H9 (cell line): ENCODE results near the gene SLC1A7. TPM values are rescaled to one million over a fixed set of nuclear protein-coding genes. Genes with fewer than 3 reads are reported as not detected.
A peak's percentile ranks its signal among the peaks of the same experiment; 100 is the strongest.

ENCODE experiments used
- DNase-seq: peaks from one replicate; pipeline ENCODE4 v3.0.0-alpha.2; 2017
- H2AFZ ChIP-seq: one replicate; pipeline ENCODE4 v1.6.1; 2013; ENCODE audit warnings: mild to moderate bottlenecking, low read length, control low read depth, moderate library complexity
- H2AK5ac ChIP-seq: 2 replicates; pipeline ENCODE4 v1.6.1; 2013; ENCODE audit warnings: low read length, control low read depth, mixed read lengths; ENCODE audit not compliant: insufficient read length
- H2BK120ac ChIP-seq: one replicate; pipeline ENCODE4 v1.6.1; 2013; ENCODE audit warnings: low read depth, mild to moderate bottlenecking, low read length, control low read depth, inconsistent platforms; ENCODE audit not compliant: poor library complexity, severe bottlenecking
- H2BK12ac ChIP-seq: 2 replicates; pipeline ENCODE4 v1.6.1; 2013; ENCODE audit warnings: low read length, control low read depth, mixed read lengths, low read depth; ENCODE audit not compliant: insufficient read length
- H2BK15ac ChIP-seq: 2 replicates; pipeline ENCODE4 v1.6.1; 2013; ENCODE audit warnings: low read depth, low read length, control low read depth
- H2BK20ac ChIP-seq: one replicate; pipeline ENCODE4 v1.6.1; 2013; ENCODE audit warnings: low read depth, mild to moderate bottlenecking, low read length, control low read depth, inconsistent platforms; ENCODE audit not compliant: poor library complexity, severe bottlenecking
- H2BK5ac ChIP-seq: 2 replicates; pipeline ENCODE4 v1.6.1; 2013; ENCODE audit warnings: low read length, control low read depth, mixed read lengths; ENCODE audit not compliant: insufficient read length
- H3K14ac ChIP-seq: 2 replicates; pipeline ENCODE4 v1.6.1; 2013; ENCODE audit warnings: low read length, control low read depth; ENCODE audit not compliant: insufficient read depth
- H3K18ac ChIP-seq: 2 replicates; pipeline ENCODE4 v1.6.1; 2013; ENCODE audit warnings: low read depth, mild to moderate bottlenecking, mixed read lengths, low read length, control low read depth; ENCODE audit not compliant: insufficient read length
- H3K23ac ChIP-seq: 2 replicates; pipeline ENCODE4 v1.6.1; 2013; ENCODE audit warnings: low read length, control low read depth, mixed read lengths, low read depth; ENCODE audit not compliant: insufficient read length
- H3K23me2 ChIP-seq: 2 replicates; pipeline ENCODE4 v1.6.1; 2013; ENCODE audit warnings: low read depth, mild to moderate bottlenecking, mixed read lengths, low read length, control low read depth; ENCODE audit not compliant: insufficient read length, poor library complexity, severe bottlenecking
- H3K27ac ChIP-seq: 2 replicates; pipeline ENCODE4 v1.5.1; 2013; ENCODE audit warnings: low read length, control low read depth, mixed read lengths, low read depth; ENCODE audit not compliant: insufficient read length
- H3K27me3 ChIP-seq: 2 replicates; pipeline ENCODE4 v1.6.1; 2013; ENCODE audit warnings: low read length, control low read depth, inconsistent platforms; ENCODE audit not compliant: insufficient read depth
- H3K4ac ChIP-seq: 2 replicates; pipeline ENCODE4 v1.6.1; 2013; ENCODE audit warnings: low read depth, mild to moderate bottlenecking, control low read depth, inconsistent platforms, low read length, moderate library complexity
- H3K4me1 ChIP-seq: 2 replicates; pipeline ENCODE4 v1.6.1; 2013; ENCODE audit warnings: low read length, control low read depth, inconsistent platforms; ENCODE audit not compliant: insufficient read depth
- H3K4me2 ChIP-seq: 2 replicates; pipeline ENCODE4 v1.6.1; 2013; ENCODE audit warnings: low read length, control low read depth, mixed read lengths; ENCODE audit not compliant: insufficient read length, insufficient read depth
- H3K56ac ChIP-seq: 2 replicates; pipeline ENCODE4 v1.6.1; 2013; ENCODE audit warnings: low read depth, mild to moderate bottlenecking, mixed read lengths, low read length, control low read depth; ENCODE audit not compliant: insufficient read length
- H3K79me1 ChIP-seq: 2 replicates; pipeline ENCODE4 v1.6.1; 2013; ENCODE audit warnings: low read depth, mild to moderate bottlenecking, moderate library complexity, low read length, control low read depth, inconsistent platforms; ENCODE audit not compliant: insufficient read depth, poor library complexity, severe bottlenecking
- H3K79me2 ChIP-seq: 2 replicates; pipeline ENCODE4 v1.6.1; 2013; ENCODE audit warnings: low read length, control low read depth, inconsistent platforms; ENCODE audit not compliant: insufficient read depth
- H3K9ac ChIP-seq: 2 replicates; pipeline ENCODE4 v1.6.1; 2013; ENCODE audit warnings: low read length, control low read depth, mixed read lengths; ENCODE audit not compliant: insufficient read length; ENCODE audit errors: extremely low read depth
- H3K9me3 ChIP-seq: one replicate; pipeline ENCODE4 v1.6.1; 2013; ENCODE audit warnings: low read depth, low read length, inconsistent platforms; ENCODE audit not compliant: control insufficient read depth
- H3T11ph ChIP-seq: one replicate; pipeline ENCODE4 v1.6.1; 2013; ENCODE audit warnings: mild to moderate bottlenecking, low read length, control low read depth, inconsistent platforms
- H4K20me1 ChIP-seq: one replicate; pipeline ENCODE4 v1.6.1; 2013; ENCODE audit not compliant: control insufficient read depth, insufficient read length, insufficient read depth
- H4K5ac ChIP-seq: 2 replicates; pipeline ENCODE4 v1.6.1; 2013; ENCODE audit warnings: low read depth, mild to moderate bottlenecking, mixed read lengths, low read length, control low read depth; ENCODE audit not compliant: insufficient read length
- H4K8ac ChIP-seq: replicated peaks from 2 replicates; pipeline ENCODE4 v1.6.1; 2013; ENCODE audit warnings: low read length, control low read depth, mixed read lengths, low read depth; ENCODE audit not compliant: insufficient read length
- H4K91ac ChIP-seq: 2 replicates; pipeline ENCODE4 v1.6.1; 2013; ENCODE audit warnings: low read depth, mild to moderate bottlenecking, moderate library complexity, mixed read lengths, low read length, control low read depth; ENCODE audit not compliant: insufficient read length
- H3K27ac Mint-ChIP-seq, 3 experiments: 2 replicates in 2 of 3; 3 replicates in 1 of 3; pipeline ENCODE4 v1.8.0; 2020 to 2021; ENCODE audit warnings: mixed read lengths in 3 of 3, mild to moderate bottlenecking in 1 of 3, moderate library complexity in 1 of 3
- H3K27me3 Mint-ChIP-seq: 2 replicates; pipeline ENCODE4 v1.8.0; 2021; ENCODE audit warnings: low read depth, mild to moderate bottlenecking, moderate library complexity, mixed read lengths
- H3K36me3 Mint-ChIP-seq, 3 experiments: 2 replicates in 2 of 3; 3 replicates in 1 of 3; pipeline ENCODE4 v1.8.0; 2020 to 2021; ENCODE audit warnings: low read depth in 3 of 3, mixed read lengths in 3 of 3; ENCODE audit not compliant: insufficient read depth in 1 of 3
- H3K4me1 Mint-ChIP-seq, 2 experiments: 2 replicates each; pipeline ENCODE4 v1.8.0; 2020; ENCODE audit warnings: mixed read lengths in 2 of 2
- H3K4me3 Mint-ChIP-seq, 2 experiments: 2 replicates in 1 of 2; 3 replicates in 1 of 2; pipeline ENCODE4 v1.8.0; 2020 to 2021; ENCODE audit warnings: mild to moderate bottlenecking in 2 of 2, mixed read lengths in 2 of 2, moderate library complexity in 1 of 2
- H3K9me3 Mint-ChIP-seq, 2 experiments: 2 replicates in 1 of 2; 3 replicates in 1 of 2; pipeline ENCODE4 v1.8.0; 2020; ENCODE audit warnings: mild to moderate bottlenecking in 2 of 2, mixed read lengths in 2 of 2, moderate library complexity in 1 of 2
- CTCF ChIP-seq: fragments of 200-600 bp; sonication (generic); conservative IDR thresholded peaks from 3 replicates; pipeline ENCODE4 v1.8.0; 2021; ENCODE audit warnings: antibody characterized with exemption, mild to moderate bottlenecking
- WGBS: extraction: QIAGEN DNeasy Blood & Tissue Kit; methylation state at CpG from one replicate; pipeline ENCODE4 v1.1.7; 2013; ENCODE audit warnings: missing lambda C conversion rate, low lambda C conversion rate, mixed read lengths; ENCODE audit not compliant: insufficient read length; ENCODE audit errors: extremely low coverage; 5-methylcytosine and 5-hydroxymethylcytosine counted together
- total RNA-seq: library from RNA; stranded (reverse); gene quantifications from 2 replicates; pipeline ENCODE4 v1.2.1, GENCODE V29; 2021

The SLC1A7 gene
- total RNA-seq, 1 experiment from 2014 or later = not detected

GRCh38 chr1:53073868-53074311, 68.5 kb downstream of the SLC1A7 start:
- no peaks in the 10 kb centered on the region for H3K27me3 ChIP-seq
- H3K27ac Mint-ChIP-seq = no peak overlapping the region

More at GRCh38 chr1:53073868-53074311, 68.5 kb downstream of the SLC1A7 start:
- H3K56ac ChIP-seq = no peak overlapping the region
- Mint-ChIP-seq H3K36me3 (no peaks in the 10 kb centered on the region), H3K27me3 (no peaks in the 10 kb centered on the region; the same call in 1 of the 2 replicates), H3K9me3 (no peaks in the 10 kb centered on the region), H3K4me3 (no peak overlapping the region), H3K4me1 (peaks cover 0 to 9% of the 10 kb centered on the region in 2 experiments; a peak in 1 of 4 replicates)
- H3K79me1 ChIP-seq = no peaks in the 10 kb centered on the region
- H3K4ac ChIP-seq = no peak overlapping the region
- no peak overlapping the region for H3K27ac ChIP-seq
- H2BK120ac ChIP-seq = no peak overlapping the region
- no peak overlapping the region for H2BK12ac ChIP-seq
- no peak overlapping the region for H2BK20ac ChIP-seq
- no peak overlapping the region for H3T11ph ChIP-seq
- H3K4me2 ChIP-seq = no peak overlapping the region
- H3K14ac ChIP-seq = no peak overlapping the region
- peaks cover 3% of the 10 kb centered on the region for H3K23me2 ChIP-seq
- TF ChIP-seq CTCF = no peak
- no peak overlapping the region for H2AK5ac ChIP-seq
- DNase-seq = peak; percentile 14
- WGBS = no CpG with 5 or more reads among the region's 10 CpGs
- H4K8ac ChIP-seq = no peak overlapping the region
- H3K4me1 ChIP-seq = no peaks in the 10 kb centered on the region
- no peak overlapping the region for H3K9ac ChIP-seq
- no peaks in the 10 kb centered on the region for H4K20me1 ChIP-seq
- no peaks in the 10 kb centered on the region for H3K9me3 ChIP-seq
- no peak overlapping the region for H3K18ac ChIP-seq
- no peak overlapping the region for H3K23ac ChIP-seq
- no peak overlapping the region for H4K91ac ChIP-seq
- no peak overlapping the region for H2AFZ ChIP-seq
- H2BK15ac ChIP-seq = no peak overlapping the region
- no peaks in the 10 kb centered on the region for H3K79me2 ChIP-seq
- no peak overlapping the region for H4K5ac ChIP-seq
- H2BK5ac ChIP-seq = no peak overlapping the region
